ENCODE measurements around the gene CENPP.

DNA sequence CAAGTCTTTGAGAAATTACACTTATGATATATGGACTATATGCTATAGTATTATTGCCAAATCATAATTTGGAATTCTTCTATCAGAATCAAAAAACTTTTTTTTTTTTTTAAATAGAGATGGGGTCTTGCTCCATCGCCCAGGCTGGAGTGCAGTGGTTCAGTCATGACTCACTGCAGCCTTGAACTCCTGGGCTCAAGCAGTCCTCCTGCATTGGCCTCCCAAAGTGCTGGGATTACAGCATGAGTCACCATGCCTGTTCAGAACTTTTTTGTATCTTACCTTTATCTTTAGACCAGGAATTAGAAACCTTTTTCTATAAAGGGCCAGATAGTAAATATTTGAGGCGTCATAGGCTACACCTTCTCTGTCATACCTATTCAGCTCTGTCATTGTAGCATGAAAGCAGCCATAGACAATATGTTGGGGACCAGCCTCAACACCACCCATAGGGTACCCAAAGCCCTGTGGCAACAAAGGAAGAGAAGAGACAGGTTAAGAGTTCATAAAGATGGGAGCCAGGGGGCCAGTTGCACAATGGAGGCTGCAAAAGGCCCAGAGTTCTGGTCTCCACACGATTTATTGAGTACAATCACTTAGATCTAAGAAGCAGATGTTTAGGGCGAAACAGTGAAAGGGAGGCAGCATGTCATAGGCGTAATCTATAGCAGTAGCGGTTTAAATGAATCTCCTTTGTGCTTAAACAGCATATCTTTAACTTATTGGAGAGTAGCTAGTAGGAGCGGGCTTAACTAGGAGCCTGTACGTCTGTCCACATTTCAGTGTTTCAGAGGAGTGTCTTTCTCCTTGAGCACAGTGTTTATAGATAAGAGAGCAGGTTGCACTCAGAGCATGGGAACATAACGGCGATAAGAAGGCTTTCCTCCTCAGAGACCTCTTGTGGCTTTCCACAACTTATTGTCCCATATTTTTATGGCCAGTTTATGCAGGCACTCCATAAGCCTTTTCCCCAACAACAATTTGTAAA is 197.5 kb downstream of the CENPP start:
- TF ChIP-seq, protein P1, sequence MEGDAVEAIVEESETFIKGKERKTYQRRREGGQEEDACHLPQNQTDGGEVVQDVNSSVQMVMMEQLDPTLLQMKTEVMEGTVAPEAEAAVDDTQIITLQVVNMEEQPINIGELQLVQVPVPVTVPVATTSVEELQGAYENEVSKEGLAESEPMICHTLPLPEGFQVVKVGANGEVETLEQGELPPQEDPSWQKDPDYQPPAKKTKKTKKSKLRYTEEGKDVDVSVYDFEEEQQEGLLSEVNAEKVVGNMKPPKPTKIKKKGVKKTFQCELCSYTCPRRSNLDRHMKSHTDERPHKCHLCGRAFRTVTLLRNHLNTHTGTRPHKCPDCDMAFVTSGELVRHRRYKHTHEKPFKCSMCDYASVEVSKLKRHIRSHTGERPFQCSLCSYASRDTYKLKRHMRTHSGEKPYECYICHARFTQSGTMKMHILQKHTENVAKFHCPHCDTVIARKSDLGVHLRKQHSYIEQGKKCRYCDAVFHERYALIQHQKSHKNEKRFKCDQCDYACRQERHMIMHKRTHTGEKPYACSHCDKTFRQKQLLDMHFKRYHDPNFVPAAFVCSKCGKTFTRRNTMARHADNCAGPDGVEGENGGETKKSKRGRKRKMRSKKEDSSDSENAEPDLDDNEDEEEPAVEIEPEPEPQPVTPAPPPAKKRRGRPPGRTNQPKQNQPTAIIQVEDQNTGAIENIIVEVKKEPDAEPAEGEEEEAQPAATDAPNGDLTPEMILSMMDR (conservative IDR thresholded peaks at IDR 0.05; ENCODE audit: low read depth, low read length) = no peak
- no peak for TF ChIP-seq EZH2 (IDR thresholded peaks at IDR 0.05; ENCODE audit: low read length, unreplicated experiment)

All from PC-3 (cell line).